IgD-negative memory B cell (primary cell): ENCODE measurements around the gene CFAP57. TPM values are rescaled to one million over a fixed set of nuclear protein-coding genes. Genes with fewer than 3 reads are reported as not detected.

ENCODE experiments used
- H3K27ac Mint-ChIP-seq, 3 donors: one replicate each; pipeline ENCODE4 v1.8.0; 2020 to 2022; ENCODE audit warnings: mild to moderate bottlenecking in 3 of 3, mixed read lengths in 3 of 3, moderate library complexity in 1 of 3
- H3K27me3 Mint-ChIP-seq: one replicate; pipeline ENCODE4 v1.8.0; 2021; ENCODE audit warnings: mixed read lengths
- H3K36me3 Mint-ChIP-seq: one replicate; pipeline ENCODE4 v1.8.0; 2020; ENCODE audit warnings: mild to moderate bottlenecking, mixed read lengths
- H3K4me1 Mint-ChIP-seq, 3 donors: one replicate each; pipeline ENCODE4 v1.8.0; 2020 to 2022; ENCODE audit warnings: mixed read lengths in 3 of 3, mild to moderate bottlenecking in 1 of 3
- H3K4me3 Mint-ChIP-seq, 4 donors: one replicate each; pipeline ENCODE4 v1.8.0; 2020 to 2022; ENCODE audit warnings: mild to moderate bottlenecking in 4 of 4, mixed read lengths in 4 of 4, moderate library complexity in 3 of 4
- H3K9me3 Mint-ChIP-seq, 3 donors: one replicate each; pipeline ENCODE4 v1.8.0; 2020 to 2021; ENCODE audit warnings: mixed read lengths in 3 of 3, mild to moderate bottlenecking in 1 of 3
- polyA plus RNA-seq: library from polyadenylated mRNA; unstranded; fragments of 300-500 nt; fragmentation: Illumina TruSeq; gene quantifications from one replicate; pipeline ENCODE4 v1.2.3, GENCODE V29; 2021

Gene CFAP57
- polyA plus RNA-seq, 1 donor from 2014 or later: 0.14 TPM

GRCh38 chr1:43267818-43268425 lies 95.8 kb downstream of the CFAP57 start:
- Mint-ChIP-seq H3K27me3 (peaks cover 21% of the 10 kb centered on the region), H3K27ac (no peak overlapping the region), H3K36me3 (peaks cover 3% of the 10 kb centered on the region), H3K9me3 (peaks cover 0 to 5% (median 5%) of the 10 kb centered on the region in 3 donors), H3K4me3 (no peak overlapping the region), H3K4me1 (peaks cover 0 to 6% (median 2%) of the 10 kb centered on the region in 3 donors)

- no peak within 1 kb of the TSS for H3K27ac Mint-ChIP-seq
- H3K36me3 Mint-ChIP-seq: no peaks in the 10 kb centered on the region
Measured at GRCh38 chr1:43269627-43270375, 97.7 kb downstream of the CFAP57 start, which contains the start of gene TMEM125. TSS of gene TMEM125 (plus strand) at chr1:43269983. CDS start at chr1:43272723, 2,740 bp downstream.

GRCh38 chr1:43270421-43271095 lies 98.4 kb downstream of the CFAP57 start:
- Mint-ChIP-seq H3K9me3 (peaks cover 0 to 2% (median 0%) of the 10 kb centered on the region in 3 donors), H3K27me3 (peaks cover 21% of the 10 kb centered on the region), H3K36me3 (no peaks in the 10 kb centered on the region), H3K4me3 (peak overlapping the region in 3 of 4 donors; percentile 52 to 87 (median 83)), H3K4me1 (peaks cover 0 to 14% (median 7%) of the 10 kb centered on the region in 3 donors), H3K27ac (no peak overlapping the region)

More at GRCh38 chr1:43269627-43270375, 97.7 kb downstream of the CFAP57 start, which contains the start of gene TMEM125:
- H3K4me1 Mint-ChIP-seq: peaks cover 0 to 11% (median 5%) of the 10 kb centered on the region in 3 donors
- peaks cover 21% of the 10 kb centered on the region for H3K27me3 Mint-ChIP-seq
- H3K9me3 Mint-ChIP-seq: peaks cover 0 to 2% (median 0%) of the 10 kb centered on the region in 3 donors
- peak within 1 kb of the TSS in 3 of 4 donors; percentile 52 to 87 (median 83) for H3K4me3 Mint-ChIP-seq

- peak overlapping the region in 1 of 3 donors; percentile 28 for H3K27ac Mint-ChIP-seq
- peaks cover 0 to 2% (median 0%) of the 10 kb centered on the region in 3 donors for H3K9me3 Mint-ChIP-seq
- H3K36me3 Mint-ChIP-seq: no peaks in the 10 kb centered on the region
- peaks cover 23% of the 10 kb centered on the region for H3K27me3 Mint-ChIP-seq
- H3K4me3 Mint-ChIP-seq: peak overlapping the region in 3 of 4 donors; percentile 51 to 87 (median 83)
- peaks cover 0 to 14% (median 7%) of the 10 kb centered on the region in 3 donors for H3K4me1 Mint-ChIP-seq
Measured at GRCh38 chr1:43271186-43272118, 99.3 kb downstream of the CFAP57 start.

- Mint-ChIP-seq H3K9me3 (peaks cover 0 to 2% (median 0%) of the 10 kb centered on the region in 3 donors), H3K36me3 (no peaks in the 10 kb centered on the region), H3K27me3 (peaks cover 21% of the 10 kb centered on the region), H3K27ac (no peak overlapping the region), H3K4me3 (no peak overlapping the region), H3K4me1 (peaks cover 0 to 14% (median 7%) of the 10 kb centered on the region in 3 donors)
Measured at GRCh38 chr1:43272161-43272560, 100.0 kb downstream of the CFAP57 start.

- Mint-ChIP-seq H3K4me3 (peak overlapping the region in 1 of 4 donors; percentile 35), H3K36me3 (no peaks in the 10 kb centered on the region), H3K27ac (no peak overlapping the region), H3K9me3 (peaks cover 0 to 2% (median 0%) of the 10 kb centered on the region in 3 donors), H3K27me3 (peaks cover 23% of the 10 kb centered on the region), H3K4me1 (peaks cover 0 to 14% (median 7%) of the 10 kb centered on the region in 3 donors)
Measured at GRCh38 chr1:43272576-43273571, 100.7 kb downstream of the CFAP57 start.

- H3K36me3 Mint-ChIP-seq: no peaks in the 10 kb centered on the region
- peaks cover 0 to 2% (median 0%) of the 10 kb centered on the region in 3 donors for H3K9me3 Mint-ChIP-seq
- H3K27ac Mint-ChIP-seq: no peak overlapping the region
- no peak overlapping the region for H3K4me3 Mint-ChIP-seq
- H3K4me1 Mint-ChIP-seq: peaks cover 0 to 14% (median 7%) of the 10 kb centered on the region in 3 donors
- H3K27me3 Mint-ChIP-seq: peaks cover 23% of the 10 kb centered on the region
Measured at GRCh38 chr1:43273708-43274107, 101.6 kb downstream of the CFAP57 start.

- Mint-ChIP-seq H3K27ac (no peak overlapping the region), H3K4me1 (peaks cover 0 to 14% (median 7%) of the 10 kb centered on the region in 3 donors), H3K9me3 (peaks cover 0 to 2% (median 0%) of the 10 kb centered on the region in 3 donors), H3K27me3 (peaks cover 22% of the 10 kb centered on the region), H3K36me3 (no peaks in the 10 kb centered on the region), H3K4me3 (peak overlapping the region in 2 of 4 donors; percentile 45 to 71)
Measured at GRCh38 chr1:43274125-43274803, 102.1 kb downstream of the CFAP57 start.

GRCh38 chr1:43274804-43275180 lies 102.7 kb downstream of the CFAP57 start:
- Mint-ChIP-seq H3K9me3 (peaks cover 0 to 2% (median 0%) of the 10 kb centered on the region in 3 donors), H3K27ac (no peak overlapping the region), H3K27me3 (peaks cover 21% of the 10 kb centered on the region), H3K4me3 (peak overlapping the region in 1 of 4 donors; percentile 45), H3K4me1 (peaks cover 0 to 14% (median 7%) of the 10 kb centered on the region in 3 donors), H3K36me3 (no peaks in the 10 kb centered on the region)

GRCh38 chr1:43275826-43276620 lies 103.9 kb downstream of the CFAP57 start:
- Mint-ChIP-seq H3K4me3 (no peak overlapping the region), H3K9me3 (peaks cover 0 to 6% (median 0%) of the 10 kb centered on the region in 3 donors), H3K36me3 (peaks cover 2% of the 10 kb centered on the region), H3K27me3 (peaks cover 14% of the 10 kb centered on the region), H3K27ac (peak overlapping the region in 1 of 3 donors; percentile 89), H3K4me1 (peaks cover 0 to 10% (median 5%) of the 10 kb centered on the region in 3 donors)

GRCh38 chr1:43276673-43277072 lies 104.5 kb downstream of the CFAP57 start:
- Mint-ChIP-seq H3K27me3 (peaks cover 8% of the 10 kb centered on the region), H3K4me1 (peaks cover 0 to 8% (median 5%) of the 10 kb centered on the region in 3 donors), H3K9me3 (peaks cover 0 to 5% (median 0%) of the 10 kb centered on the region in 3 donors), H3K4me3 (no peak overlapping the region), H3K36me3 (peaks cover 2% of the 10 kb centered on the region), H3K27ac (peak overlapping the region in 1 of 3 donors; percentile 89)
